CD4-positive, alpha-beta T cell treated with Interleukin-4 for 4 hours (primary cell): ENCODE results near the gene KRTAP12-3.
"Not testable (repeated sequence)": the region's sequence is repeated elsewhere in the genome, so short reads cannot be mapped to it uniquely, and the experiment has no call there.

ENCODE experiments used
- DNase-seq: peaks from one replicate; pipeline ENCODE4 v3.0.0-alpha.2; 2020

The KRTAP12-3 gene

DNA sequence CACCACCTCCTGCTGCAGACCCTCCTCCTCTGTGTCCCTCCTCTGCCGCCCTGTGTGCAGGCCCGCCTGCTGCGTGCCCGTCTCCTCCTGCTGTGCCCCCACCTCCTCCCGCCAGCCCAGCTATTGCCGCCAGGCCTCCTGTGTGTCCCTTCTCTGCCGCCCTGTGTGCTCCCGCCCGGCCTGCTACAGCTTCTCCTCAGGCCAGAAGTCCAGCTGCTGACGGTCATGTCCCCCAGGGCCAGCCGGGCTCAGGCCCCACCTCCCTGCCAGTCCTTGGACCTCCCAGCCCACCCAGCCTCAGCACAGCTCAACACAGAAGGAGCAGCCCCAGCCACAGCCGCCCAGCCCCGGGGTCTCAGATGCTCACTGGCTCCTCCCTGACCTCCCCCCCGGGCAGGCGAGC is 29.9 kb upstream of the KRTAP12-3 start:
- not testable (repeated sequence) for DNase-seq

DNA sequence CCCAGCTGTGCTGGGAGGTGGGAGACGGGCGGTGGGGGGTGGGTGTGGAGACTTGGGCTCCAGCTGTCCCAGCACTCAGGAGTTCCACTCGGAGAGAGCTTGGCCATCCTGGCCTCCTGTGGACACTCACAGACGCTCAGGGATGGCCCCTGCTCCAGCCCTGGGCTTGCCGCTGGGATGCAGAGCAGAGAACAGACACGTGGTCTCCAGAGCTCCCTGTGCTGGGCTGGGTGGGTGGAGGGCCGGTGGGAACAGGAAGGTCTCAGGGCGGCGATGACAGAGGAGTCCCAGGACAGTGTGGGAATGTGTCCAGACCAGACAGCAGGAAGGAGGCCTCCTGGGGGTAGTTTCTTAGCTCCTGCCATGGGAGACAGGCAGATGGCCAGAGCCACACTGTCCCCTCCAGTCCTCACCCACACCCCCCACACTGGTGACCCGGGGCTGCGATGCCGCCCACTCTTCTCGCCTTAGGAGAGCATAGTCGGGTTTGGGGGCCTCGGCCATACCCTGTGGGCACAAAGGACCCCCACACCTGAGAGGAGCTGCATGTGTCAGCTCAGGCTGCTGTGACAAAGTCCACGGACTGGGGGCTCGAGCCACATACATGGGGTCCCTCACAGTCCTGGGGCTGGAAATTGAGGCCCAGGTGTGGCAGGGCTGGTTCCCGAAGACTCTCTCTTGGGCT is 28.9 kb upstream of the KRTAP12-3 start:
- no peak for DNase-seq

GRCh38 chr21:44630440-44630839 is 27.3 kb upstream of the KRTAP12-3 start:
- DNase-seq, result no peak

GRCh38 chr21:44632067-44632466 is 25.7 kb upstream of the KRTAP12-3 start:
- DNase-seq, result no peak

GRCh38 chr21:44636209-44637017 is 21.3 kb upstream of the KRTAP12-3 start:
- DNase-seq, result no peak

DNA sequence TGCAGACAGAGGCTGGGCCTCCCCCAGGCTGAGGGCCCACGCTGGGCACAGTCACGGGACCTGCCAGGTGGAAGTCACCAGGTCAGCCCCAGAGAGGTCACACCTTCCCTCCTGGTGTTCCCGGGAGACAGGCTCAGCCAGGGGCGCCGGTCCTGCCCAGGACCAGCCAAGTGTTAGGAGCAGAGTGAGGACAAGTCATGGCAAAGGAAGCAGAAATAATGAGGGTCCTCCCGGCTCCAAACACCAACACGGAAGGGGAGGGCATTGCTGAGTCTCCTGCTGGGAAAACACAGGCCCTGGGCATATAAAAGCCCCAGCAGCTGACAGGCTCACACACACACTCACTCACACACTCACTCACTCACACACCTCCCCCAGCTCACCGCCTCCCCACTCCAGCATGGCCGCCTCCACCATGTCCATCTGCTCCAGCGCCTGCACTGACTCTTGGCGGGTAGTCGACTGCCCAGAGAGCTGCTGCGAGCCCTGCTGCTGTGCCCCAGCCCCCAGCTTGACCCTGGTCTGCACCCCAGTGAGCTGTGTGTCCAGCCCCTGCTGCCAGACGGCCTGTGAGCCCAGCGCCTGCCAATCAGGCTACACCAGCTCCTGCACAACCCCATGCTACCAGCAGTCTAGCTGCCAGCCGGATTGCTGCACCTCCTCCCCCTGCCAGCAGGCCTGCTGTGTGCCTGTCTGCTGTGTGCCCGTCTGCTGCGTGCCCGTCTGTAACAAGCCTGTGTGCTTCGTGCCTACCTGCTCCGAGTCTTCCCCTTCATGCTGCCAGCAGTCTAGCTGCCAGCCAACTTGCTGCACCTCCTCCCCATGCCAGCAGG is 20.5 kb upstream of the KRTAP12-3 start, which contains the start of gene KRTAP10-10:
TSS of gene KRTAP10-10 (plus strand) at position 339 of the 833 bp plus-strand sequence. CDS start at position 401, 62 bp downstream.
- DNase-seq, result no peak

- DNase-seq, result not testable (repeated sequence)
Measured at GRCh38 chr21:44637851-44638348, 19.8 kb upstream of the KRTAP12-3 start.

- DNase-seq, result not testable (repeated sequence)
Measured at GRCh38 chr21:44638506-44639330, 19.0 kb upstream of the KRTAP12-3 start.

DNA sequence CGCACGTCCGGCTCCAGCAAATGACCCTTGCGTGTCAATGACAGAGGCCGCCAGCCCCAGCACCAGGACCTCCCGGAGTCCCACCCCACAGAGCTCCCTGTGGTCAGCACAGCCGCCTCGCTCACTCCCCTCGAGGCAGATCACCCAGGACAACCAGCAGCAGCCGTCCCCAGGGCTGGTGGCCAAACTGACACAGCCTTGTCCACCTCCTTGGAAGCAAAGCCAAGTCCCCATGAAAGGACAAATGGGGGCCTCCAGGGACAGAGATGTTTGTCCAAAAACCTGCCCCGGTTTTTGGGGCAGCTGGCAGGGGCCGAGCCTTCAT is 18.4 kb upstream of the KRTAP12-3 start:
- DNase-seq, result no peak

DNA sequence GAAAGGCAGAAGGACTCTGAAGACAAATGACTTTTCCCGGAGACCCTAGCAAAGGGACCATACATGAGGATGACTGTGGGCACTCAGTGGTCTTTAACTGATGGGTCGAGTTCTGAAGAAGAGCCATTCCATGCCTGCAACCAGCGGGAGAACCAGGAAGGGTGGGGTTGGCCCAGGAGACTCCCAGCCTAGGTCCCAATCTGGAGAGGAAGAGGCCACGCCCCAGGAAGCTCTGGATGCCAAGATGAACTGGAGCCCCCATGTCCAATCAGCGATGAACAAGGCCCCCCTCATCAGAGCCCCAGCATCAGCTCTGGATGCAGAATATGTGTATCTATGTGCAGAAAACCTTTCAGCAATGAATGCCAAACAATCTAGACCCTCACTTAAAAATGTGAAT is 17.0 kb upstream of the KRTAP12-3 start:
- no peak for DNase-seq

GRCh38 chr21:44643741-44644310 is 13.9 kb upstream of the KRTAP12-3 start:
- DNase-seq, result no peak

DNA sequence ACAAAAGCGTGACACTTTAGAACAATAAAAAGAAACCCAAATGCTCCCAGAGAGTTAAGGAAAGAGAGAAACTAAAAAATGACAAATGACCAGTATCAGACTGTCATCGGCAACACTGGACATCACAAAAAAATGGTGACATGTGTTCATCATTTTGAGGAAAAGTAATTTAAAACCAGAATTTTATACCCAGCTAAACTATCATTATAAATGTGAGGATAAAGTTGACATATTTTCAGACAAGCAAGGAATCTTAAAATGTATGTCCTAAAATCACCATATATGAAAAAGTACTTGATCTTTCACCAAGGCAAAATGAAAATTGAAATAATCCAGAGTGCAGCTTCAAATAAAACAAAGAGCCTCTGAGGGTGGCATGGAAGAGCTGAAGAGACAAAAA is 12.9 kb upstream of the KRTAP12-3 start:
- no peak for DNase-seq

DNA sequence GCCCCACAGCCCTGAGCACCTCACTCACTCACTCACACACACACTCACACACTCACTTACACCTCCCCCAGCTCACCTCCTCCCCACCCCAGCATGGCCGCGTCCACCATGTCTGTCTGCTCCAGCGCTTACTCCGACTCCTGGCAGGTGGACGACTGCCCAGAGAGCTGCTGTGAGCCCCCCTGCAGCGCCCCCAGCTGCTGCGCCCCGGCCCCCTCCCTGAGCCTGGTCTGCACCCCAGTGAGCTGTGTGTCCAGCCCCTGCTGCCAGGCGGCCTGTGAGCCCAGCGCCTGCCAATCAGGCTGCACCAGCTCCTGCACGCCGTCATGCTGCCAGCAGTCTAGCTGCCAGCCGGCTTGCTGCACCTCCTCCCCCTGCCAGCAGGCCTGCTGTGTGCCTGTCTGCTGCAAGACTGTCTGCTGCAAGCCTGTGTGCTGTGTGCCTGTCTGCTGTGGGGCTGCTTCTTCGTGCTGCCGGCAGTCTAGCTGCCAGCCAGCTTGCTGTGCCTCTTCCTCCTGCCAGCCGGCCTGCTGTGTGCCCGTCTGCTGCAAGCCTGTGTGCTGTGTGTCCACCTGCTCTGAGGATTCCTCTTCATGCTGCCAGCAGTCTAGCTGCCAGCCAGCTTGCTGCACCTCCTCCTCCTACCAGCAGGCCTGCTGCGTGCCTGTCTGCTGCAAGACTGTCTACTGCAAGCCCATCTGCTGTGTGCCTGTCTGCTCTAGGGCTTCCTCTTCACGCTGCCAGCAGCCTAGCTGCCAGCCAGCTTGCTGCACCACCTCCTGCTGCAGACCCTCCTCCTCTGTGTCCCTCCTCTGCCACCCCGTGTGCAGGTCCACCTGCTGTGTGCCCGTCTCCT is 11.1 kb upstream of the KRTAP12-3 start, which contains the start of gene KRTAP10-11:
TSS of gene KRTAP10-11 (plus strand) at position 49 of the 856 bp plus-strand sequence. CDS start at position 94, 45 bp downstream.
- not testable (repeated sequence) for DNase-seq

GRCh38 chr21:44647222-44647552 is 10.5 kb upstream of the KRTAP12-3 start:
- DNase-seq, result no peak

- DNase-seq, result no peak
Measured at GRCh38 chr21:44648557-44649311, 9.0 kb upstream of the KRTAP12-3 start.

DNA sequence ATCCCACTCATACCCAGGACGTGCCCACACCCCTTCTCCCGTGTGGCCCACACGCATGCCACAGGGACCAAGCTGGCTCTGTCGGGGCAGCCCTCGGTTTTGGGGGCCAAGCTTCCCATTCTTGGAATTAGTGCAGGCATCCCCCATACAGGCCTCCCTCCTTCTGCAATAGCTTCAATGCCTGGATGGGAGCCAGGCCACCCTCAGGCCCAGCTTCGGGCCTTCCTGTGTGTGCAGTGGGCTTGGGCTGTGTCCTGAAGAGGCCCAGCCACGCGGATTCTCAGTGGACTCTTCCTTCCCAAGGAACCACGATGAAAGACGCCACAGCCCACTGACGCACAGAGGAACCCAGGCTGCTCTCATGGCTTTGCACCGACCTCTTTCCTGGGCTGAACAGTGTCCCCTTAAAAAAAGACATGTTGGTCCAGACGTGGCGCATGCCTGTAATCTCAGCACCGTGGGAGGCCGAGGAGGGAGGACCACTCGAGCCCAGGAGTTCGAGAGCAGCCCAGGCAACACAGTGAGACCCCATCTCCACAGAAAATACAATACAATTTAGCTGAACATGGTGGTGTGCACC is 8.1 kb upstream of the KRTAP12-3 start:
- no peak for DNase-seq

- DNase-seq, result no peak
Measured at GRCh38 chr21:44650265-44650972, 7.3 kb upstream of the KRTAP12-3 start.

DNA sequence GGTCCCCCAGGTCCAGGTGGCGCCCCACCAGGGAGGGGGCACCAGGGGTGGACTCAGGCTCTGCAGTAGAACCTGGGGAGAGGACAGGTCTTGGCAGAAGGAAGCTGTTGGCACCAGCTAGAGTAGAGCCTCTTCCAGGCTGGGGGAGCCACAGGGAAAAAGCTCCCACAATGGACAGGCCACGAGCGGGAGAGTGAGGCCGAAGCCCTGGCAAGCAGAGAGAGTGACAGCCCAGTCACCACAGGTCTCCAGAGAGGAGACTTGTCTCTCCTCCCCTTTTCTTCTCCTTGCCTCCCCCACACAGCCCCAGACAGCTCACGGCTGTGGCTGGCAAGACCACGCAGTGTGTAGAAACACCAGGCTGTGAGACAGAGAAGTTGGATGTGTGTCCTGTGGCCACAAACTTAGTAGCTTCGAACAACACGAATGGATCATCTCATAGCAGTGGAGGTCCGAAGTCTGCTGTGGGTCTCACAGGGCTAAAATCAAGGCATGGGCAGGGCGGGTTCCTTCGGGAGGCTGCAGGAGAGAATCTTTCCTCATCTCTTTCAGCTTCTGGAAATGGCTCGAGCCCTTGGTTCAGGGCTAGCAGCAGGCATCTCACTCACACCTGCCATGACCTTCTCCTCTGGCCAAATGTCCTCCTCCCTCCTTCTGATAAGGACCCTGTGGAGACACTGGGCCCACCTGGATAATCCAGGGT is 6.6 kb upstream of the KRTAP12-3 start:
- no peak for DNase-seq
